Measurements from ENCODE around the gene THYN1. TPM values are rescaled to one million over a fixed set of nuclear protein-coding genes. Genes with fewer than 3 reads are reported as not detected.

Gene THYN1
- total and polyA plus RNA-seq, 2 of the 13 experiments (the other 11 are each of a cell fraction or from before 2014, with no cell fraction given): 36.1 to 87.6 TPM

DNA sequence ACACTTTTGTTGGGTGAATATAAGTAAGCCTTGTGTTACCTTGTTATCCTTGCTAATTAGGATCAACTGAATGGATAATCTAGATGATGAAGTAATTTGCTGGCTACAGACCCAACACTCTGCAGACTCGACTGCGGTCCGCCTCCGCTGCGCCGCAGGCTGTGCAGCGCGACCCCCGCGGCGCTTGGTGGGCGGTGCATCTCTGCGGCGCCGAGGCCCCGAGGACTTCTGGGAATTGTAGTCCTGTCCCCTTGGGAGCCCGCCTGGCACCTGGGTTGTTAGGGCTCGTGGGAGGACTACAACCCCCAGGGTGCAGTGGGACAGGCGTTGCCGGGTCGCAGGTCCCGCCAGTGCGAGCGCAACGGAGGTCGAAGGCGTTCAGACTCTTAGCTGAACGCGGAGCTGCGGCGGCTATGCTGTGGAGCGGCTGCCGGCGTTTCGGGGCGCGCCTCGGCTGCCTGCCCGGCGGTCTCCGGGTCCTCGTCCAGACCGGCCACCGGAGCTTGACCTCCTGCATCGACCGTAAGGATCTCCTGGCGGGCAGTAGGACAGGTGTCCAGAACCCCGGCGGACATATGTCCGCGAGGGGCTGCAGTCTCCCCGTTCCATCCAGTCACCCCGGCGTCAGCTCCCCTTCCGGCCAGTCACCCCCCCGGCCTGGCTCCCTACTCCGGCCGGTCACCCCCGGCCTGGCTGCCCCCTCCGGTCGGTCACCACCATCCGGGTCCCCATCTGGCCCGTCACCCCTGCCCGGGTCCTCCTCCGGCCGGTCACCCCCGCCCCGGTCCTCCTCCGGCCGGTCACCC lies at the start of gene THYN1, which contains the start of gene ACAD8 (continued):
- TF ChIP-seq, protein P1, sequence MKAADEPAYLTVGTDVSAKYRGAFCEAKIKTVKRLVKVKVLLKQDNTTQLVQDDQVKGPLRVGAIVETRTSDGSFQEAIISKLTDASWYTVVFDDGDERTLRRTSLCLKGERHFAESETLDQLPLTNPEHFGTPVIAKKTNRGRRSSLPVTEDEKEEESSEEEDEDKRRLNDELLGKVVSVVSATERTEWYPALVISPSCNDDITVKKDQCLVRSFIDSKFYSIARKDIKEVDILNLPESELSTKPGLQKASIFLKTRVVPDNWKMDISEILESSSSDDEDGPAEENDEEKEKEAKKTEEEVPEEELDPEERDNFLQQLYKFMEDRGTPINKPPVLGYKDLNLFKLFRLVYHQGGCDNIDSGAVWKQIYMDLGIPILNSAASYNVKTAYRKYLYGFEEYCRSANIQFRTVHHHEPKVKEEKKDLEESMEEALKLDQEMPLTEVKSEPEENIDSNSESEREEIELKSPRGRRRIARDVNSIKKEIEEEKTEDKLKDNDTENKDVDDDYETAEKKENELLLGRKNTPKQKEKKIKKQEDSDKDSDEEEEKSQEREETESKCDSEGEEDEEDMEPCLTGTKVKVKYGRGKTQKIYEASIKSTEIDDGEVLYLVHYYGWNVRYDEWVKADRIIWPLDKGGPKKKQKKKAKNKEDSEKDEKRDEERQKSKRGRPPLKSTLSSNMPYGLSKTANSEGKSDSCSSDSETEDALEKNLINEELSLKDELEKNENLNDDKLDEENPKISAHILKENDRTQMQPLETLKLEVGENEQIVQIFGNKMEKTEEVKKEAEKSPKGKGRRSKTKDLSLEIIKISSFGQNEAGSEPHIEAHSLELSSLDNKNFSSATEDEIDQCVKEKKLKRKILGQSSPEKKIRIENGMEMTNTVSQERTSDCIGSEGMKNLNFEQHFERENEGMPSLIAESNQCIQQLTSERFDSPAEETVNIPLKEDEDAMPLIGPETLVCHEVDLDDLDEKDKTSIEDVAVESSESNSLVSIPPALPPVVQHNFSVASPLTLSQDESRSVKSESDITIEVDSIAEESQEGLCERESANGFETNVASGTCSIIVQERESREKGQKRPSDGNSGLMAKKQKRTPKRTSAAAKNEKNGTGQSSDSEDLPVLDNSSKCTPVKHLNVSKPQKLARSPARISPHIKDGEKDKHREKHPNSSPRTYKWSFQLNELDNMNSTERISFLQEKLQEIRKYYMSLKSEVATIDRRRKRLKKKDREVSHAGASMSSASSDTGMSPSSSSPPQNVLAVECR (CRISPR knock-in tag; IDR thresholded peaks at IDR 0.05; ENCODE audit: borderline replicate concordance): peak; percentile 94
- TF ChIP-seq, protein P2, sequence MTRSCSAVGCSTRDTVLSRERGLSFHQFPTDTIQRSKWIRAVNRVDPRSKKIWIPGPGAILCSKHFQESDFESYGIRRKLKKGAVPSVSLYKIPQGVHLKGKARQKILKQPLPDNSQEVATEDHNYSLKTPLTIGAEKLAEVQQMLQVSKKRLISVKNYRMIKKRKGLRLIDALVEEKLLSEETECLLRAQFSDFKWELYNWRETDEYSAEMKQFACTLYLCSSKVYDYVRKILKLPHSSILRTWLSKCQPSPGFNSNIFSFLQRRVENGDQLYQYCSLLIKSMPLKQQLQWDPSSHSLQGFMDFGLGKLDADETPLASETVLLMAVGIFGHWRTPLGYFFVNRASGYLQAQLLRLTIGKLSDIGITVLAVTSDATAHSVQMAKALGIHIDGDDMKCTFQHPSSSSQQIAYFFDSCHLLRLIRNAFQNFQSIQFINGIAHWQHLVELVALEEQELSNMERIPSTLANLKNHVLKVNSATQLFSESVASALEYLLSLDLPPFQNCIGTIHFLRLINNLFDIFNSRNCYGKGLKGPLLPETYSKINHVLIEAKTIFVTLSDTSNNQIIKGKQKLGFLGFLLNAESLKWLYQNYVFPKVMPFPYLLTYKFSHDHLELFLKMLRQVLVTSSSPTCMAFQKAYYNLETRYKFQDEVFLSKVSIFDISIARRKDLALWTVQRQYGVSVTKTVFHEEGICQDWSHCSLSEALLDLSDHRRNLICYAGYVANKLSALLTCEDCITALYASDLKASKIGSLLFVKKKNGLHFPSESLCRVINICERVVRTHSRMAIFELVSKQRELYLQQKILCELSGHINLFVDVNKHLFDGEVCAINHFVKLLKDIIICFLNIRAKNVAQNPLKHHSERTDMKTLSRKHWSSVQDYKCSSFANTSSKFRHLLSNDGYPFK (CRISPR knock-in tag; IDR thresholded peaks at IDR 0.05; ENCODE audit: borderline replicate concordance): no peak
- peak; percentile 76; the same call in 1 of the 2 replicates for TF ChIP-seq HOXA3 (CRISPR knock-in tag; IDR thresholded peaks at IDR 0.05)
- TF ChIP-seq HNRNPK (IDR thresholded peaks at IDR 0.05; ENCODE audit: low read depth, low read length, poor library complexity, severe bottlenecking): no peak
- no peak for TF ChIP-seq ZNF234 (CRISPR knock-in tag; conservative IDR thresholded peaks at IDR 0.05)
- 0 out of 2 replicates have a peak, but pooled peaks have one; percentile 36 for TF ChIP-seq KLF13 (CRISPR knock-in tag; IDR thresholded peaks at IDR 0.05)
- peak; percentile 9; the same call in 1 of the 2 replicates for TF ChIP-seq SOX5 (CRISPR knock-in tag; IDR thresholded peaks at IDR 0.05; ENCODE audit: borderline replicate concordance)
- no peak for TF ChIP-seq ZNF790 (CRISPR knock-in tag; IDR thresholded peaks at IDR 0.05; ENCODE audit: borderline replicate concordance)
- TF ChIP-seq TEAD3 (CRISPR knock-in tag; optimal IDR thresholded peaks at IDR 0.05; ENCODE audit: borderline replicate concordance): peak; percentile 59
- TF ChIP-seq, protein P3, sequence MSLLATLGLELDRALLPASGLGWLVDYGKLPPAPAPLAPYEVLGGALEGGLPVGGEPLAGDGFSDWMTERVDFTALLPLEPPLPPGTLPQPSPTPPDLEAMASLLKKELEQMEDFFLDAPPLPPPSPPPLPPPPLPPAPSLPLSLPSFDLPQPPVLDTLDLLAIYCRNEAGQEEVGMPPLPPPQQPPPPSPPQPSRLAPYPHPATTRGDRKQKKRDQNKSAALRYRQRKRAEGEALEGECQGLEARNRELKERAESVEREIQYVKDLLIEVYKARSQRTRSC (CRISPR knock-in tag; IDR thresholded peaks at IDR 0.05; ENCODE audit: low read depth): no peak
- TF ChIP-seq, protein P4, sequence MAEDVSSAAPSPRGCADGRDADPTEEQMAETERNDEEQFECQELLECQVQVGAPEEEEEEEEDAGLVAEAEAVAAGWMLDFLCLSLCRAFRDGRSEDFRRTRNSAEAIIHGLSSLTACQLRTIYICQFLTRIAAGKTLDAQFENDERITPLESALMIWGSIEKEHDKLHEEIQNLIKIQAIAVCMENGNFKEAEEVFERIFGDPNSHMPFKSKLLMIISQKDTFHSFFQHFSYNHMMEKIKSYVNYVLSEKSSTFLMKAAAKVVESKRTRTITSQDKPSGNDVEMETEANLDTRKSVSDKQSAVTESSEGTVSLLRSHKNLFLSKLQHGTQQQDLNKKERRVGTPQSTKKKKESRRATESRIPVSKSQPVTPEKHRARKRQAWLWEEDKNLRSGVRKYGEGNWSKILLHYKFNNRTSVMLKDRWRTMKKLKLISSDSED (CRISPR knock-in tag; IDR thresholded peaks at IDR 0.05): no peak
- TF ChIP-seq, protein P5, sequence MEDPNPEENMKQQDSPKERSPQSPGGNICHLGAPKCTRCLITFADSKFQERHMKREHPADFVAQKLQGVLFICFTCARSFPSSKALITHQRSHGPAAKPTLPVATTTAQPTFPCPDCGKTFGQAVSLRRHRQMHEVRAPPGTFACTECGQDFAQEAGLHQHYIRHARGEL (CRISPR knock-in tag; IDR thresholded peaks at IDR 0.05): no peak
- peak; percentile 65 to 92; a peak in 3 of 4 replicates for TF ChIP-seq POLR2A (IDR thresholded peaks at IDR 0.05; ENCODE audit: insufficient read depth in 1 of 2, low read depth in 2 of 2, low read length in 2 of 2)
- TF ChIP-seq ZNF350 (CRISPR knock-in tag; IDR thresholded peaks at IDR 0.05; ENCODE audit: borderline replicate concordance, low read depth): peak; percentile 54; the same call in 1 of the 2 replicates
- no peak for TF ChIP-seq ZSCAN29 (CRISPR knock-in tag; conservative IDR thresholded peaks at IDR 0.05)
- TF ChIP-seq, protein P6, sequence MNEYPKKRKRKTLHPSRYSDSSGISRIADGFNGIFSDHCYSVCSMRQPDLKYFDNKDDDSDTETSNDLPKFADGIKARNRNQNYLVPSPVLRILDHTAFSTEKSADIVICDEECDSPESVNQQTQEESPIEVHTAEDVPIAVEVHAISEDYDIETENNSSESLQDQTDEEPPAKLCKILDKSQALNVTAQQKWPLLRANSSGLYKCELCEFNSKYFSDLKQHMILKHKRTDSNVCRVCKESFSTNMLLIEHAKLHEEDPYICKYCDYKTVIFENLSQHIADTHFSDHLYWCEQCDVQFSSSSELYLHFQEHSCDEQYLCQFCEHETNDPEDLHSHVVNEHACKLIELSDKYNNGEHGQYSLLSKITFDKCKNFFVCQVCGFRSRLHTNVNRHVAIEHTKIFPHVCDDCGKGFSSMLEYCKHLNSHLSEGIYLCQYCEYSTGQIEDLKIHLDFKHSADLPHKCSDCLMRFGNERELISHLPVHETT (CRISPR knock-in tag; conservative IDR thresholded peaks at IDR 0.05): peak; percentile 71; the same call in 1 of the 2 replicates
- TF ChIP-seq TCF12 (IDR thresholded peaks at IDR 0.05): no peak
- no peak for TF ChIP-seq TCF12 (CRISPR knock-in tag; IDR thresholded peaks at IDR 0.05)
